Activated naive CD4-positive, alpha-beta T cell treated with anti-CD3 and anti-CD28 coated beads, Interleukin-2, amount 50 U/mL, for 72 hours (primary cell): ENCODE results near the gene GON4L. TPM values are rescaled to one million over a fixed set of nuclear protein-coding genes. Genes with fewer than 3 reads are reported as not detected.
"Not testable (repeated sequence)": the region's sequence is repeated elsewhere in the genome, so short reads cannot be mapped to it uniquely, and the experiment has no call there.

ENCODE experiments used
- ATAC-seq, 2 donors: fragments of 150-1000 bp; cut with Tn5 transposase; 2 replicates each; pipeline ENCODE4 v1.10.0; 2021; ENCODE audit warnings: mild to moderate bottlenecking in 2 of 2, moderate library complexity in 2 of 2
- DNase-seq, 2 donors: peaks; one replicate each; pipeline ENCODE4 v3.0.0; 2021 to 2022; ENCODE audit warnings: low spot score in 2 of 2
- H3K27ac Mint-ChIP-seq, 2 donors: one replicate each; pipeline ENCODE4 v1.8.0; 2022; ENCODE audit warnings: mild to moderate bottlenecking in 2 of 2, mixed read lengths in 2 of 2
- H3K36me3 Mint-ChIP-seq, 2 donors: one replicate each; pipeline ENCODE4 v1.8.0; 2022; ENCODE audit warnings: mixed read lengths in 2 of 2
- H3K9me3 Mint-ChIP-seq, 2 donors: one replicate each; pipeline ENCODE4 v1.8.0; 2022; ENCODE audit warnings: mixed read lengths in 2 of 2
- total RNA-seq, 2 donors: library from RNA; stranded (reverse); gene quantifications; one replicate each; pipeline ENCODE4 v1.2.3, GENCODE V29; 2022

Gene GON4L
- total RNA-seq, 2 donors from 2014 or later: 63.7 to 80.4 TPM

DNA sequence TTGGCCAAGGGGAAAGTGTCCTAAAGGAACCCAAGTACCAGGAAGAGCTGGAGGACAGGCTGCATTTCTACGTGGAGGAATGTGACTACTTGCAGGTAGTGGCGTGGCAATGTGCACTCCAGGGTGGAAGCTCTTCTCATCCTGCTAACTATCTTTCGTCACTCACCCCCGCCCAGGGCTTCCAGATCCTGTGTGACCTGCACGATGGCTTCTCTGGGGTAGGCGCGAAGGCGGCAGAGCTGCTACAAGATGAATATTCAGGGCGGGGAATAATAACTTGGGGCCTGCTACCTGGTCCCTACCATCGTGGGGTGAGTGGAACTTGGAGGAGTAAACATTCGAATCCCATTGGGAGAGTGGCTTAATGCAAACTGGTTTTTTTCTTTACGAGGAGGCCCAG, 109.4 kb downstream of the GON4L start:
- not testable (repeated sequence) for ATAC-seq

DNA sequence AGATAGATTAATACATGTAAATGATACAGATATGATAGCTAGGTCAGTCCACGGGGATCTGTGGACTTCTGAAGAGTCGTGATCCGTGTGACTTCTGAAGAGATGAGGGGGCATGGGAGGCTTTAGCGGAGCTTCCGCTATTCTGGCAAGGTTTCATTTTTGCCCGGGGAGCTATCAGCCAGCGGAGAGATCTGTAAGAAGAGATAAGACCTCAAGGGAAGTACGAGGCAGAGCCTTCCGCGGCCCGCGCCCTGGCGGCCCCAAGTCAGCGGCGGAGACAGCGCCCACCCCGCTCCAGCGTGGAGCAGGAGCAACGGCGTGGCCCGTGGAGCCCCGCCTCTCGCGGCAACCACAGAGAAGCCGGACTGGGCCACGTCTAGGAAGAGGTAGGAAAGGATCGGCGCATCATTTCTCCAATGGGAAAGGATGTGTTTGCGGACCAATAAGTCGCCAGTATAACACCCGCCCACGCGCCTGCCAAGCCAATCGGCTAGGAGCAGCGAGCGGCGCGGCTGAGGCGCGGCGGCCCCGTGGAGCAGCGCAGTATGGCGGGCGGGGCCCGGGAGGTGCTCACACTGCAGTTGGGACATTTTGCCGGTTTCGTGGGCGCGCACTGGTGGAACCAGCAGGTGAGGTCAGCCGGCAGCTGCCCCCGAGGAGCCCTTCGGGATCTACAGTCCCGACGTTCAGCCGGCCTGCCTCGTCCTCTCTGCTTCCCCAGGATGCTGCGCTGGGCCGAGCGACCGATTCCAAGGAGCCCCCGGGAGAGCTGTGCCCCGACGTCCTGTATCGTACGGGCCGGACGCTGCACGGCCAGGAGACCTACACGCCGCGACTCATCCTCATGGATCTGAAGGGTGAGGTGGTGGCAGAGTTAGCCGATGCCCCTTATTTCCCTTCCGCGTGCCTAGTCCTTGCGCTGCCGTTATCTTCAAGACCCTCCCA, 111.5 kb downstream of the GON4L start:
- peak overlapping the region; percentile 88 to 90 for H3K27ac Mint-ChIP-seq
- H3K36me3 Mint-ChIP-seq: not testable (repeated sequence)
- ATAC-seq: peak; percentile 95 to 96

More for the DNA sequence above, 109.4 kb downstream of the GON4L start:
- not testable (repeated sequence) for H3K36me3 Mint-ChIP-seq, H3K9me3 Mint-ChIP-seq, DNase-seq
- H3K27ac Mint-ChIP-seq: peak overlapping the region in 1 of 2 donors; percentile 84

DNA sequence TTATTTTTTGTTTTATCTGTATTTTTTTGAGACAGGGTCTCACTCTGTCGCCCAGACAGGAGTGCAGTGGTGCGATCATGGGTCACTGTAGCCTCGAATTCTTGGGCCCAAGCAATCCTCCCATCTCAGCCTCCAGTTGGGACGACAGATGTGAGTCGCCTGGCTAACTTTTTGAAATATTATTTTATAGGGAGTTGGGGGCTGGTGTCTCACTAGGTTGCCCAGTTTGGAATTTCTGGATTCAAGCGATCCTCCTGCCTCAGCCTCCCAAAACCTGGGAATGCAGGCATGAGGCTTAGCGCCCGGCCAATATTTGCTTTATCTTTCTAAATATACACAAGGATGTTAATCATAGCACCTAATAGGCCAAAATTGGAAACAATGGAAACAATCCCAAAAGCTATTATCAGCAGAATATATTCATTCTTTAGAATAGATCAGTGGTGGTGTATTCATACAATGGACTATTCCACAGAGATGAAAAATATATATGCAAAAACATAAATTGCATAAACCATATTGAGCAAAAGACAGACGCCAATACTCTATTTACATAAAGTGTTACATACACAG, 112.2 kb downstream of the GON4L start:
- no peak for ATAC-seq
- peak overlapping the region; percentile 88 to 90 for H3K27ac Mint-ChIP-seq
- DNase-seq: no peak

More for the DNA sequence above, 111.5 kb downstream of the GON4L start:
- H3K9me3 Mint-ChIP-seq: not testable (repeated sequence)
- peak; percentile 95 to 96 for DNase-seq

GRCh38 chr1:155741908-155742307, 115.1 kb downstream of the GON4L start:
- ATAC-seq: no peak
- Mint-ChIP-seq H3K27ac (no peak overlapping the region), H3K9me3 (no peaks in the 10 kb centered on the region), H3K36me3 (no peaks in the 10 kb centered on the region)
- no peak for DNase-seq

More for the DNA sequence above, 112.2 kb downstream of the GON4L start:
- Mint-ChIP-seq H3K36me3 (no peaks in the 10 kb centered on the region), H3K9me3 (no peaks in the 10 kb centered on the region)

DNA sequence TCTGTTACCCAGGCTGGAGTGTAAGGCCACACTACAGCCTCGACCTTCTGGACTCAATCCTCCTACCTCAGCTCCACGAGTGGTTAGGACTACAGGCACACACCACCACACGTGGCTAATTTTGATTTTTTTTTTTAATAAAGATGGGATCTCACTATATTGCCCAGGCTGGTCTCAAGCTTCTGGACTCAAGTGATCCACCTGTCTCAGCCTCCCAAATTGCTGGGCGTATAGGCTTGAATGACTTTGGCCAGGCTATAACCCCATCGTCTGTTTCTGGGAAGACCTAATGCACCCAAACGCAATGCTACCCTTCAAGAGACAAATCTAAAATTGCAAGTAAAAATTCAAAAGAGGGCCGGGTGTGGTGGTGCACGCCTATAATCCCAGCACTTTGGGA, 116.0 kb downstream of the GON4L start:
- DNase-seq (no peak), ATAC-seq (no peak)
- Mint-ChIP-seq H3K9me3 (no peaks in the 10 kb centered on the region), H3K36me3 (no peaks in the 10 kb centered on the region), H3K27ac (no peak overlapping the region)

DNA sequence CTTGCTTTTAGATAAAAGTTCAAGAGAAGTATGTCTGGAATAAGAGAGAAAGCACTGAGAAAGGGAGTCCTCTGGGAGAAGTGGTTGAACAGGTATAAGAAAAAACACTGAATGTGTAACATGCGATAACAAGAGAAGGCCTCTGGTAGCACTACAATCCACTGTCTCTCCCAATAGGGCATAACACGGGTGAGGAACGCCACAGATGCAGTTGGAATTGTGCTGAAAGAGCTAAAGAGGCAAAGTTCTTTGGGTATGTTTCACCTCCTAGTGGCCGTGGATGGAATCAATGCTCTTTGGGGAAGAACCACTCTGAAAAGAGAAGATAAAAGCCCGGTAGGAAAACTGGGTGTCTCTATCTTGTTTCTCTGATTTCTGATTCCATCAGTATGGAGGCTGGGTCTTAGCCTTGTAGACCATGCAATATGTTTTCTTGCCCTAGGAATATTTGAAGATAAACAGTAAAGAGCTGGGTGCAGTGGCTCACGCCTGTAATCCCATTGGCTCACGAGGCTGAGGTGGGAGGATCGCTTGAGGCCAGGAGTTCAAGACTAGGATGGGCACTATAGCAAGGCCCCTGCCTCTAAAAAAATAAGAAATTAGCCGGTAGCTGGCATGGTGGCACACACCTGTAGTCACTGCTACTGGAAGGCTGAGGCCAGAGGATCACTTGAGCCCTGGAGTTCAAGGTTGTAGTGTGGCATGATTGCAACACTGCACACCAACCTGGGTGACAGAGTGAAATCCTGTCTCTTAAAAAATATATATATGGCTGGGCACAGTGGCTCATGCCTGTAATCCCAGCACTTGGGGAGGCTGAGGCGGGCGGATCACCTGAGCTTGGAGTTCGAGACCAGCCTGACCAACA, 127.7 kb downstream of the GON4L start:
- peak in 1 of 2 donors; percentile 21 for DNase-seq
- H3K36me3 Mint-ChIP-seq: no peaks in the 10 kb centered on the region
- peak in 1 of 2 donors; percentile 56 for ATAC-seq
- H3K27ac Mint-ChIP-seq: no peak overlapping the region
- H3K9me3 Mint-ChIP-seq: no peaks in the 10 kb centered on the region

DNA sequence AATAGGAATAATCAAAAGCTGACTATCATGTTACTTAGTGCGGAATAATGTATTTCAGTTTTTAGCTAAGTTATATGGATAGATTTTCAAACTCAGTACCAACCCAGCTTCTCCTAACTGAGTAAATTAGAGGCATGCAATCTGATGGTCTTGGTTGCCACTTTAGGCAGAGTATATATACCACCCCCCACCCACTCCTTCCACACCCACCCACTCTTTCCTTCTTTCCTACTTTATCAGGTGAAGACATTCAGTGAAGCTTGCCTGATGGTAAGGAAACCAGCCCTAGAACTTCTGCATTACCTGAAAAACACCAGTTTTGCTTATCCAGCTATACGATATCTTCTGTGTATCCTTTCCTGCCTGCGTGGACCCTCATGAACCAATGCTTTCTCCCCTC, 131.9 kb downstream of the GON4L start:
- DNase-seq (no peak), ATAC-seq (no peak)
- no peaks in the 10 kb centered on the region for H3K36me3 Mint-ChIP-seq
- no peaks in the 10 kb centered on the region for H3K9me3 Mint-ChIP-seq
- H3K27ac Mint-ChIP-seq: no peak overlapping the region

GRCh38 chr1:155719703-155720102, 137.3 kb downstream of the GON4L start:
- no peak for ATAC-seq
- Mint-ChIP-seq H3K36me3 (no peaks in the 10 kb centered on the region), H3K27ac (peak overlapping the region in 1 of 2 donors; percentile 55), H3K9me3 (no peaks in the 10 kb centered on the region)
- DNase-seq: no peak

DNA sequence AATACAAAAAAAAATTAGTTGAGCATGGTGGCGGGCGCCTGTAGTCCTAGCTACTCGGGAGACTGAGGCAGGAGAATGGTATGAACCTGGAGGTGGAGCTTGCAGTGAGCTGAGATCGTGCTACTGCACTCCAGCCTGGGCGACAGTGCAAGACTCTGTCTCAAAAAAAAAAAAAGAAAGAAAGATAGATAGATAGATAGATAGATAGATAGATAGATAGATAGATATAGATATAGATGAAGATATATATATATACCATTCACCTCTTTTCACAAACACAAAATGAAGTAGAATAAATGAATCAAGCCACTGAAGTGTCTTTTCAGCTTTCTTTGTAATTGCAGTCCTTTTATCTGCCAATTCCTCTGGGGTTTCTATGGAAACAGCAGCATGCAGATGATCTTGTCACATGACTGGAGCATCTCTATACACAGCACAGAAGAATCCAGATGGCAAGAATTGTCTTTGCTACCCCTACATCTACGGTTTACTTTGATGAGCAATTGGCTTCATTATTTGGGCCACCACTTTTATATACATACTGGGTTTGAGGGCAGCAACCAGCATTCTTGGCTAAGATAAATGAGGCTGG, 138.4 kb downstream of the GON4L start:
- ATAC-seq, H3K27ac Mint-ChIP-seq, DNase-seq, H3K36me3 Mint-ChIP-seq, H3K9me3 Mint-ChIP-seq: not testable (repeated sequence)

GRCh38 chr1:155717041-155717440, 140.0 kb downstream of the GON4L start:
- peak overlapping the region in 1 of 2 donors; percentile 34 for H3K27ac Mint-ChIP-seq
- DNase-seq (no peak), ATAC-seq (peak in 1 of 2 donors; percentile 36)
- H3K9me3 Mint-ChIP-seq: no peaks in the 10 kb centered on the region
- no peaks in the 10 kb centered on the region for H3K36me3 Mint-ChIP-seq

- no peaks in the 10 kb centered on the region for H3K36me3 Mint-ChIP-seq
- ATAC-seq (no peak), DNase-seq (no peak)
- H3K27ac Mint-ChIP-seq: peak overlapping the region in 1 of 2 donors; percentile 68
- no peaks in the 10 kb centered on the region for H3K9me3 Mint-ChIP-seq
Observed at GRCh38 chr1:155715777-155716176, 141.2 kb downstream of the GON4L start.

GRCh38 chr1:155715056-155715455, 142.0 kb downstream of the GON4L start:
- not testable (repeated sequence) for H3K9me3 Mint-ChIP-seq, ATAC-seq, H3K36me3 Mint-ChIP-seq, DNase-seq, H3K27ac Mint-ChIP-seq

GRCh38 chr1:155713075-155713474, 143.9 kb downstream of the GON4L start:
- no peak for DNase-seq
- H3K9me3 Mint-ChIP-seq: no peaks in the 10 kb centered on the region

DNA sequence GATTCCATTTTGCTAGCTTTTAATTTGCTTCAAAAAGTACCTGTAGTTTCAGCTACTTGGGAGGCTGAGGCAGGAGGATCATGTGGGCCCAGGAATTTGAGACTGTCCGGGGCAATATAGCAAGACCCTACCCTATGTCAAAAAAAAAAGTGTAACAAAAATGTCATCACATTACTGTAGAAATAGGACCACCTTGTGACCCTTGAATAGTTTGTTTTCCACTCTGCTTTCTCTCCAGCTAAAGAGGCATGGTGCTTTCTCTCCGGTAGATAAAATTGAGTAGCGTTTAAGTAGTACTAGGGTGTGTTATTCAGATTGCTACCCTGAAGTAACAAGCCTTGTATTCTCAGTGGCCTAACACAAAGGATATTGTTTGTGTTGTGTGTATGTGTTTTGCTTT, 144.4 kb downstream of the GON4L start:
- H3K27ac Mint-ChIP-seq, ATAC-seq, H3K9me3 Mint-ChIP-seq, DNase-seq, H3K36me3 Mint-ChIP-seq: not testable (repeated sequence)

More at GRCh38 chr1:155713075-155713474, 143.9 kb downstream of the GON4L start:
- peaks cover 0 to 5% of the 10 kb centered on the region in 2 donors for H3K36me3 Mint-ChIP-seq
- no peak for ATAC-seq
- H3K27ac Mint-ChIP-seq: no peak overlapping the region

GRCh38 chr1:155711457-155711856, 145.6 kb downstream of the GON4L start:
- not testable (repeated sequence) for H3K9me3 Mint-ChIP-seq, ATAC-seq, DNase-seq
- peaks cover 0 to 10% of the 10 kb centered on the region in 2 donors for H3K36me3 Mint-ChIP-seq
- peak overlapping the region in 1 of 2 donors; percentile 6 for H3K27ac Mint-ChIP-seq

GRCh38 chr1:155709391-155709790, 147.6 kb downstream of the GON4L start:
- Mint-ChIP-seq H3K36me3 (peaks cover 0 to 16% of the 10 kb centered on the region in 2 donors), H3K27ac (no peak overlapping the region), H3K9me3 (no peaks in the 10 kb centered on the region)
- no peak for DNase-seq
- no peak for ATAC-seq
